Measurements from ENCODE around the gene BRI3. TPM values are rescaled to one million over a fixed set of nuclear protein-coding genes. Genes with fewer than 3 reads are reported as not detected.
"Not testable (repeated sequence)": the region's sequence is repeated elsewhere in the genome, so short reads cannot be mapped to it uniquely, and the experiment has no call there.

Gene BRI3
- total RNA-seq, 1 donor from 2014 or later, result 44.5 TPM

DNA sequence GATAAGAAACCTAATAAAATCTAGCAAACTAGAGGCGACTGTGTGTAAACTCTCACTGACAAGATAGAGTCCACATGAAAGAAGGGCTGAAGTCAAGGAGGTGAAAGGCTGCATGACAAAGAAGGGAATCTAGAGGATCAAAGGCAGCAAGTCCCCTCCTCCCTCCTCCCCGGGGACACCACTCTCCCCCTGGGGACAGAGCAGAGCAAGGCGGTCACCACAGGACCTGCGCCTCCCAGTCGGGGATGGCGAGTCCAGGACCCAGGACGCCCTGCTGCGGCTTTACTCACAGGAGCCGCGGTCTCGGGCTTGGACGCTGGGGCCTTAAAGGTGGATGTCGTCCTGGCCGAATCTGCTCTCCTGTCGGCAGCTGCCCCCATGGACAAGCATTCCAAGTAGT, 22.4 kb downstream of the BRI3 start:
- intact Hi-C loops (cut with micrococcal nuclease), result no loop called here

GRCh38 chr7:98305951-98306535, 24.6 kb downstream of the BRI3 start:
- intact Hi-C loops (cut with micrococcal nuclease), result no loop called here

DNA sequence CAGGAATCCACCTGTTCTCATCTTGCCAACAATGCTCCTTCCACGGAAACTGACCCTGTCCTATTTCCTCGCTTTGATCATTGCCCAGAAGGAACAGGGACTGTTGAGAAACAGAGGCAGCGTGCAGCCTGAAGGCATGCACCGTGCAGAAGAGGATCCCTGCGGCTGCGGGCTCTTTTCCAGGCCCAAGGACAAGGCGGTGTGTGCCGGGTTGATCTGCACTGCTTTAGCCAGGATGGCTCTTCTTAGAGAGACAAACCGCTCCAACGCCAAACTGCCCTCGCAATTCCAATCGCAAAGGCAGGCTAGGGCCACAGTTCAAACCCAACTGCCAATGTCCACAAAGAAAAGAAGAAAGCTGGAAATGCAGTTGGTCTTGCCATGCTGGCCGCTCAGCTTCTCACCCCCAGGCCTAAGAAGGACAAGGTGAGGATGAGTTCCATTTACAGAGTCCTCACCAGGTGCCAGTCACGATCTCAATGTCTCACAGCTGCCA, 26.5 kb downstream of the BRI3 start:
- intact Hi-C loops (cut with micrococcal nuclease), result no loop called here

DNA sequence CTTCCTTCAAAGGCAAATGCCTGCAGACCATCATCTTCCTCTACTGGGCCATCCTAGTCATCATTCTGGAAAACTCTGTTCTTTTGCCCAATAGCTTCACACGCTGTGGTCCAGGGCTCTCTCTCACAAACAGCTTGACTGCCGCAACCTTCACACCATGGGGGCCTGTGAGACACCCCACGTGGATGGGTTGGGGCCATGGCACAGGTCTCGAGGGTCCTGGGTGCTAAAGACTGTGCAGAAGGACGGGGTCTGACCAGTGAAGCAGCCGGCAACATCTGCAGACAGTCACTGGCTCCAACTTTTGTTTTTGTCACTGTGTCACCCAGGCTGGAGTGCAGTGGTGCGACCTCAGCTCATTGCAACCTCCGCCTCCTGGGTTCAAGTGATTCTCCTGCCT, 28.1 kb downstream of the BRI3 start:
- intact Hi-C loops (cut with micrococcal nuclease), result no loop called here

DNA sequence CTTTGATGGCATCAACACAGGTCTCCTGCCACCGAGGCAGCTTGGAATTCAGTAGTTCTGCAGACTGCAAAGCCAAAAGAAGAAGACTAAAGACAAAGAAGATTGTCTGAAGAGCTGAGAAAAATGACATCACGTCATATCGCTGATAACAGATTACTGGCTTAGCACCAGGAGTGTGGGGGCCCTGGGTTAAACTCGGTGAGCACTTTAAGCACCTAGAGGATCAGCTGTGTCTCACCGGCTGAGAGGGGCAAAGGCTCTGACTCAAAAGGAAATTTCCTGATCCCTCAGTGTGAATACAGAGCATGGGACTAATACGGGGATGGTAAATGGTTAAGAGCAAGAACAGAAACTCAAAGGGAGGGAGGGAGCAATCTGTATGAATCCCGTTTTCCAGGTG, 30.7 kb downstream of the BRI3 start:
- intact Hi-C loops (cut with micrococcal nuclease), result no loop called here

DNA sequence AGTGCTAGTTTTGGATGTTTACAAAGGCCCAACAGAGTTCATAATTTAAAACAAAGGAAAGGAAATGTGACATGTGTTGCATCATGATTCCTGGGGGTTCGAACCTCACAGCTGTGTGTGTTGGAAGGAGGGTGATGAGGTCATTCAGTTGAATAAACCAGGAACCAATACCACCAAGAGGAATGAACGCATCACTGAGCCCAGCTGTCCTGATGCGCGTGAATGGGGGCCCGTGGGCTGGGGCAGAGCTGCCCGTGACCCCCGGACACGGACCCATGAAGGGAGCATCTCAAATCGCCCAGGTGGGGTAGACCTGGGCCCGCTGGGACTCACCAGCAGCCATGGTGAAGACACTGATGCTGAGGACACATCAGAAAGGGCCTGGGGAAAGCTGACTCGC, 33.0 kb downstream of the BRI3 start:
- intact Hi-C loops (cut with micrococcal nuclease), result no loop called here

DNA sequence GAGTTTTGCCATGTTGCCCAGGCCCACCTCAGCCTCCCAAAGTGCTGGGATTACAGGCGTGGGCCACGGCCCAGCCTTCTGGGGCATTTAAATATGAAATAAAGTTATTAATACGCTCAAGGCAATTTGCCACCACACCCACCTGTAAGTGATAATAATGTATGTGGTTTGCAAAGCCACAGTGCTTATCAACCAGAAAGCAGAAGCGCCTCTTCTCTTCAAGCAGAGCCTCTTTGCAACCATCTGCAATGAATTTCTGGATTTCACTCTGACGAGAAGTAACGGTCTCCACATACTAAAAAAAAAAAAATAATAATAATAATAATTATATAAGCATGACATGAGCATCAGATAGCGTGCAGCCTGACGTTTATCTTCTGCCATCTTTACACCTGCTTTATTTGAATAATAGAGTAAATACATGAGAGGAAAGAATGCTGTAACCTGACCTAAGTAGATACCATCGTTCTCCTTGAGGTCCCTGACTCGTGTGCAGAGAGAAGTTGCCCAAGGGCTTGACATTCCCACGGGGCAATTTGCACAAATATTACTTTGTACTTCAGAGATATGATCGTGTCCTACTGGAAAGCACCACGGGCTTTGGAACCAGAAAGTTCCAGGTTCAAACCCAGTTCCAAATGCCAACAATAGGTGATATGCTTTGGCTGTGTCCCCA, 34.0 kb downstream of the BRI3 start:
- intact Hi-C loops (cut with micrococcal nuclease), result no loop called here

DNA sequence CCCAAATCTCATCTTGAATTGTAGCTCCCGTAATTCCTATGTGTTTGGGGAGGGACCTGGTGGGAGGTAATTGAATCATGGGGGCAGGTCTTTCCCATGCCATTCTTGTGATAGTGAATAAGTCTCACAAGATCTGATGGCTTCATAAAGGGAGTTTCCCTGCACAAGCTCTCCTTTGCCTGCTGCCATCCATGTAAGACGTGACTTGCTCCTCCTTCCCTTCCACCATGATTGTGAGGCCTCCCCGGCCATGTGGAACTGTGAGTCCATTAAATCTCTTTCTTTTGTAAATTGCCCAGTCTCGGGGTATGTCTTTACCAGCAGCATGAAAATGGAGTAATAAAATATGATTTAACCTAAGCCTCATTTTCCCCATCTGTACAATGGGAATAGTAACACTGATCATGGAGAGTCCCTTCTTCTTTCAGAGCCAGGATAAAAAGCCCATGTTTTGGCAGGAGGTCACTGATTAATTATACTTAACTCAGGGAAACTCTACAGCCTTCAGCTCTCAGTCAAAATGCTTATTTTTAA, 34.6 kb downstream of the BRI3 start:
- intact Hi-C loops (cut with micrococcal nuclease), result not testable (repeated sequence)

DNA sequence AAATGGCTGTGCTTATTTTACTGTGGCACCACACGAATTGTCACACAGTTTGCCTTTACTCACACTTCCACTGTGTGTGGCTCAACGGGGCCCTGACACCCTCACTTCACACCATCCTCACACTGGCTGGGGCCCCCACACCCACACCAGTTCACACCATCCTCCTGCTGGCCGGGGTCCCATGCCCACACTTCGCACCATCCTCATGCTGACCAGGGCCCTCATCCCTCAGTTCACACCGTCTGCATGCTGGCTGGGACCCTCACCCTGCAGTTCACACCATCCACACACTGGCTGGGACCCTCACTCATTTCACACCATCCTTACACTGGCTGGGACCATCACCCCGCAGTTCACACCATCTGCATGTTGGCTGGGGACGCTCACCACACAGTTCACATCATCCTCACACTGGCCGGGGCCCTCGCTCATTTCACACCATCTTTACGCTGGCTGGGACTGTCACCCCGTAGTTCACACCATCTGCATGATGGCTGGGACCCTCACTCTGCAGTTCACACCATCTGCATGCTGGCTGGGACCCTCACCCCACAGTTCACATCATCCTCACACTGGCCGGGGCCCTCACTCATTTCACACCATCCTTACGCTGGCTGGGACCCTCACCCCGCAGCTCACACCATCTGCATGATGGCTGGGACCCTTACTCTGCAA, 36.0 kb downstream of the BRI3 start:
- intact Hi-C loops (cut with micrococcal nuclease), result no loop called here

- intact Hi-C loops (cut with micrococcal nuclease), result no loop called here
These were observed 37.7 kb downstream of the BRI3 start for GRCh38 chr7:98319176-98319575.

DNA sequence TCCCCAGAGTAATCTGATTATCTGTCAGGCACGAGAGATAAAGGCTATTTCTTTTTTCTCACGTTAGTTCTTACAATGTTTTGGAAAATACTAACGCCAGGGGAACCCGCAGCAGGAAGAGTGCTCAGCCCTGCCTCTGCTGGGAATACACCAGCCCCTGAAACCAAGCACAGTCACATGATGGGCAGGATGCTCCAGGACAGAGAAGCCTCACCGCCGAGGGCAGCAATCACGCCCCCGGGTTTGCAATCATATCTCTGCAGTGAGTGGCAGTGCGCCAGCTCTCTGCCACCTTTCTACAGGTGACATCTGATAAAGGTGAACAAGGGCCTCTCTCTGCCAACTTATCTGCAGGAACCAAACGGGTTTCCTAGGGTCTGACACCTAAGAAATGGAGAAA, 39.8 kb downstream of the BRI3 start:
- intact Hi-C loops (cut with micrococcal nuclease), result no loop called here

DNA sequence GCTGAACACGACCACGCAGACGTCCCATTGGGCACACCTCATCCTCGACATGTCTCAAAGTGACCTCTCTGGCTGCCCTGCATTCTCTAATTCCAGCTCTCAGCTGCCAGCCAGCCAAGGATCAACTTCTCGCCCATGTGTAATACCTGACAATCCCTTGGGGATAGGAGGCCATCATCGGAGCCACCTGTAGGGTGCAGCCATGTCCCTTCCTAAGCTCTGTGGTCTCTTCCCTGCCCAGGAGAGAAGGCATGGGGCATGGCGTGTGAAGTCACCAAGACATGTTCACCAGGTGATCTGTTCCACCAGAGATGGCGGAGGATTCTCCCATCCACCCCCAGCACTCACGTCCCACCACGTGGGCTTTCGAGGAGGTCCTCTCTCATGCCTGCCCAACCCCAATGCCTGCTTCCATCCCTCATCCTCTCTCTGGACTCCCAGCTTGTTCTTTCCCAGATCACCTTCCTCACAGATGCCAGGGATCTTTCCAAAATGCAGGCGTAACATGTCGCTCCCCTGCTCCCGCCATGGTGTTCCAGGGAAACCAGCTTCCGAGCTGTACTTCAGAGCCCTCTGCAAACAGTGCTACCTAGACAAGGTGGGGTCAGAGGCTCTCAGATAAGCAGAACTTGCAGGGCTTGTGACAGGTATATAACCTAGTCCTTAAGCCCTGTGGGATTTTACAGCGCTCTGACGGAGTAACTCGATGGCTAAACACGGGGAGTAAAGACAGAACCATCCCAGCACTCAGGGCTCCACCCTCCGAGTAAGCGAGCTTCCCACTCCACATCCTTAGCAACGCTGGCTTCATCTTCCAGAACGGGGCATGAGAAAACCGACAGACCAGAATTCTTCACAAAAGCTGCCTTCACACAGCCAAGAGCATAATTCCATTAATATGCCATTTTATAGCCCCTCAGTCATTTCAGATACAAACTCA, 41.1 kb downstream of the BRI3 start:
- intact Hi-C loops (cut with micrococcal nuclease), result no loop called here

DNA sequence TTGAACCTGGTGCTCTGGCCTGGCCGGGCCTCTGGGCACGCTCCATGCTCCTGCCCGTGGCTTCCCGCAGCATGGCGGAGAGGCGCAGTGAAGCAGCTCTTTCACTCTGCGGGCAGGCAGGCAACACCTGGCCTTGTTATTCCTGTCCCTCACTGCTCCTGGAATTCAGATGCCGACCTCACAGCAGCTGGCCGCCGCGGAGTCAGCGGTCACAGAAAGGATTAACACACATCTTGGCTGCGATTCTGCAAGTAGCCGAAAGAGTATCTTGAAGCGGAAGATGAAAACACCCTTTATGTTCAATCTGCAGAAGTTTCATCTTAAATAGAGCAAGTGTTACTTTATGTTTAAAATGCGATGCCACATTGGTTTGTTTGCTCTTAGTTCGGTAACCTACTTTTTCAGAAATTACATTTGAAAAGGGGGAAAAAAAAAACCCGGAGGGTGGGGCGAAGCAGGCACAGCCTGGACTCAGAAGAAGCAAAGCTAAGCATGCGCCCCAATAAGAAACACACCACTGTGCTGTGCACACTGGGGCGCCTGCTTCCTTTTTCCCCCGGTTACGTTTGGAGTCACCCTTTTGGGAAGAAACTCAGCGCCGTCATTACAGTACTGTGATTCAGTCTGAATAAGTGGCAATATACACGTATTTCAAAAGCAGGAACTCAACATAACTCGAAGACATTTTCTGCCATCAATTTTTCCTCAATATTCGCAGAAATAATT, 42.3 kb downstream of the BRI3 start:
- intact Hi-C loops (cut with micrococcal nuclease), result no loop called here

DNA sequence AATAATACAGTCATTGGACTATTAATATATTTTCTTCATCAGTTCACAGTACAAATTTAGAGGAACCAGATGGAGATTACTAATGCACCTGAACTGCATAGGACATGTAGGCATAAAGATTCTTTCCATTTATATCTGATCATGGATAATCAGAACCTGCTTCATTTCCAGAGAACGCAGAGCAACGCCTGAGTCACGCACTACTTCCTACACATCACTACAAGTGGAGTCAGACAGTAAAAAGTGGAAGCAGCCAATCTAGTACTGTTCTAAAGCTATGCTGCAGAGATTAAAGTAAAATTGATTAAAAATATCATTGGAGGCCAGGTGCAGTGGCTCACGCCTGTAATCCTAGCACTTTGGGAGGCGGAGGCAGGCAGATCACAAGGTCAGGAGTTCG, 43.3 kb downstream of the BRI3 start:
- intact Hi-C loops (cut with micrococcal nuclease), result no loop called here

DNA sequence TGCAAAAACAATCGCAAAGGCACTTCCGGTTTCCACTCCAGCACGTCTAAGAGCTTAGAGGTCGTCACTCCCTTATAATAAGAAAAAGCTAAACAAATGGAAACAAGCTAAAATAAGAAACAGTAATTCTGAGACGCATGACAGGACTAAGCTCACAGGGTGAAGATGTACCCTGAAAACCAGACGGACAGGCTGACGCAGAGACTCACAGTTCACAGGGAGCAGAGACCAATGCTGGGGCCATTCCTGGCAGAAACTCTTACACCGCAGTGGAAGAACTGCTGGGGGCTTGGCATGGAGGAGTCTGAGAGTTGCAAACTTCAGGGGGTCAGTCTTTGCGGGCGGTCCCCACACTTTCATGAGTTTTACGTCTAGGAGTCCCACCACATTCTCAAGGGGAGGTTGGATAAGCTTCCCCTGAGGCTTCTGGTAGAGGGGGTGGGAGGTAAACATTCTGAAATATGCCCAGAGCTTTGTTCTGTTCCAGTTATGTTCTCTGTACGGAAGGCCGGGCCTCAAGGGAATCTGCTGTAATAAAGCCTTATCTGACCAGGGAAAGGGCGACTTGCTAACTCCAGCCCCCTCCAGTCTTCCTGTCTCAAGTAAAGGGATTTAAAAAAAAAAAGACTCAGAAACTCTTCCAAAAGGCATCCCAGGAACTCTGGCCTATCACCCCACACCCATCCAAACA, 47.8 kb downstream of the BRI3 start:
- intact Hi-C loops (cut with micrococcal nuclease), result no loop called here

GRCh38 chr7:98329791-98330373, 48.4 kb downstream of the BRI3 start:
- intact Hi-C loops (cut with micrococcal nuclease), result no loop called here

DNA sequence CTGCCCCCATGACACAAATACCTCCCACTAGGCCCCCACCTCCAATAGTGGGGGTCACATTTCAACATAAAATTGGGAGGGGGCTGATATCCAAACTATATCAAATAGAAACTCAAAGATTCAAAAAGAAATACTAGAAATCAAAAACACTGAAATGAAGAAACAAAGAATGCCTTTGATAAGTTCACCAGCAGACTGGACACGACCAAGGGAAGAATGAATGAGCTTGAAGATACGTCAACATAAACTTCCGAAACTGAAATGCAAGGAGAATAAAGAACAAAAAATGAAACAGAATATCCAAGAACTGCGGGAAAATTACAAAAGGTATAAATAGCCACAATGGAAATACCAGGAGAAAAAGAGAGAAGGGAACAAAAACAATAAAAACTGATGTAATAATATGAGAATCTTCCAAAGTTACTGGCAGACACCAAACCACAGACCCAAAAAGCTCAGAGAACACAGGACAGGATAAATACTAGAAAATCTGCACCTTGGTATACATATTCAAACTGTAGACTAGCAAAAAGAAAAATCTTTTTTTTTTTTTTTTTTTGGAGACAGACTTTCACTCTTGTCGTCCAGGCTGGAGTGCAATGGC, 49.5 kb downstream of the BRI3 start:
- intact Hi-C loops (cut with micrococcal nuclease), result no loop called here

- intact Hi-C loops (cut with micrococcal nuclease), result no loop called here
These were observed 52.6 kb downstream of the BRI3 start for GRCh38 chr7:98334081-98334480.

GRCh38 chr7:98335411-98335977, 54.0 kb downstream of the BRI3 start:
- intact Hi-C loops (cut with micrococcal nuclease), result no loop called here
